ENCODE results near the gene STN1.
A peak's percentile ranks its signal among the peaks of the same experiment; 100 is the strongest.

STN1 gene

DNA sequence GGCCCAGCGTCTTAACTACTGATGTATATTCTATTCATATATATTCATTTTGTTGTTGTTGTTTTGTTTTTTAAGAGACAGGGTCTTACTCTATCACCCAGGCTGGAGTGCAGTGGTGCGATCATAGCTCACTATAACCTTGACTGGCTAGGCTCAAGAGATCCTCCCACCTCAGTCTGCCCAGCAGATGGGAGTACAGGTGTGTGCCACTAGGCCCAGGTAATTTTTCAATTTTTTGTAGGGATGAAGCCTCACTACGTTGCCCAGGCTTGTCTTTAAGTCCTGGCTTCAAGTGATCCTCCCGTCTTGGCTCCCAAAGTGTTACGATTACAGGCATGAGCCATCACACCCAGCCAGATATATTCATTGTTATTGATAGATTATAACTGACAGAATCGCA lies 12.9 kb upstream of the STN1 start:
- H3K4me3 ChIP-seq (ENCODE audit: low read depth in 1 of 2, low read length in 2 of 2), result no peak overlapping the region
- H3K27ac ChIP-seq (ENCODE audit: low read depth, low read length), result no peak overlapping the region
- no peak overlapping the region for H3K9ac ChIP-seq (ENCODE audit: low read depth in 1 of 2, low read length in 2 of 2)
- no peaks in the 10 kb centered on the region for H3K9me3 ChIP-seq (ENCODE audit: control insufficient read depth in 1 of 2, low read length in 2 of 2)
- H3K4me1 ChIP-seq (ENCODE audit: control insufficient read depth in 1 of 2, insufficient read depth in 2 of 2, low read length in 2 of 2), result no peaks in the 10 kb centered on the region
- H3K27me3 ChIP-seq (ENCODE audit: control insufficient read depth in 1 of 2, insufficient read depth in 2 of 2, low read length in 2 of 2), result no peaks in the 10 kb centered on the region
- no peaks in the 10 kb centered on the region for H3K36me3 ChIP-seq (ENCODE audit: control insufficient read depth in 1 of 2, insufficient read depth in 2 of 2, low read length in 2 of 2)

DNA sequence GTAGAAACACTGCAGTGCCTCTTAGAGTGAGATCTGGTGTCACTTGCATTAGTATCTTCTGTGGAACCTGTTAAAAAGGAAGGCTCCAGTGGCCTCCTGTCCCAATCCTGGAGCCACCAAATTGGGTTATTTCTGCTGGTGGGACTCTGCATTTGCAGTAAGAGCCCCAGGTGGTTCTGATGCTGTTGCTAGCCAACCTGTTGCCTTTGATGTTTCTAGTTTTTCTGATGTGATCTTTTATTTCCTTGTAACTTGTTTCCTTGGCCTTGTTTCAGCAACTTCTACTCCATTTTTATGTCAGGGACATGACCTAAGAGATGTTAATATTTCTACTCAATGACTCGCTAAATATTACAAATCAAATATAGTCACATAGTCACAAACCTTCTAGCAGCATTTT lies 12.5 kb upstream of the STN1 start:
- Histone ChIP-seq H3K9ac (ENCODE audit: low read depth in 1 of 2, low read length in 2 of 2) (no peak overlapping the region), H3K27ac (ENCODE audit: low read depth, low read length) (no peak overlapping the region), H3K4me1 (ENCODE audit: control insufficient read depth in 1 of 2, insufficient read depth in 2 of 2, low read length in 2 of 2) (no peaks in the 10 kb centered on the region), H3K36me3 (ENCODE audit: control insufficient read depth in 1 of 2, insufficient read depth in 2 of 2, low read length in 2 of 2) (no peaks in the 10 kb centered on the region), H3K27me3 (ENCODE audit: control insufficient read depth in 1 of 2, insufficient read depth in 2 of 2, low read length in 2 of 2) (no peaks in the 10 kb centered on the region), H3K9me3 (ENCODE audit: control insufficient read depth in 1 of 2, low read length in 2 of 2) (no peaks in the 10 kb centered on the region), H3K4me3 (ENCODE audit: low read depth in 1 of 2, low read length in 2 of 2) (no peak overlapping the region)

DNA sequence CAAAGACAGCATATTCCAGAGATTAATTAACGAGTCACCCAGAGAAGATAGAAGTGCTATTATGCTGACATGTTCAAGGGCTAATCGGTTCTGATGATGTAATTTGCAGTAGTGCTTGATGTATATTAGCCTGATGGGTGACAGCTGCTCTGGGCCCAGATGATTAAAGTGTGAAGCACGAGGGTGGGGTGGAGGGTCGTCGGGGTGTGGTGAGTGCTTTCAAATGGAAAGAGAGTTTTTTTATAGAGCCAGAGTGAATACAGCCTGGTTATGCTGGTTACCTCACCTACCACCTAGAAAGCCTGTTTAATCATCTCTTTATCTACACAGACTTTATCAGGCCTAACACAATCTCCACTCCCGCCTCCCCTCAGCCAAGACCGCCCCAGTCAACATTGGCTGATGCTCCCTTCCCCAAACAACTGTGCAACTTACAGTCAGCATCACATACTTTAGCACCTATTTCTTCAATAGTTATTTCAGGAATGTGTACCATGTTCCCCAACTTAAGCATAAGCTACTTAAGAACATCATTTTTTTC lies 11.5 kb upstream of the STN1 start:
- no peak overlapping the region for H3K9ac ChIP-seq (ENCODE audit: low read depth in 1 of 2, low read length in 2 of 2)
- H3K36me3 ChIP-seq (ENCODE audit: control insufficient read depth in 1 of 2, insufficient read depth in 2 of 2, low read length in 2 of 2), result no peaks in the 10 kb centered on the region
- no peak overlapping the region for H3K27ac ChIP-seq (ENCODE audit: low read depth, low read length)
- no peaks in the 10 kb centered on the region for H3K27me3 ChIP-seq (ENCODE audit: control insufficient read depth in 1 of 2, insufficient read depth in 2 of 2, low read length in 2 of 2)
- no peaks in the 10 kb centered on the region for H3K4me1 ChIP-seq (ENCODE audit: control insufficient read depth in 1 of 2, insufficient read depth in 2 of 2, low read length in 2 of 2)
- no peak overlapping the region for H3K4me3 ChIP-seq (ENCODE audit: low read depth in 1 of 2, low read length in 2 of 2)
- H3K9me3 ChIP-seq (ENCODE audit: control insufficient read depth in 1 of 2, low read length in 2 of 2), result no peaks in the 10 kb centered on the region

DNA sequence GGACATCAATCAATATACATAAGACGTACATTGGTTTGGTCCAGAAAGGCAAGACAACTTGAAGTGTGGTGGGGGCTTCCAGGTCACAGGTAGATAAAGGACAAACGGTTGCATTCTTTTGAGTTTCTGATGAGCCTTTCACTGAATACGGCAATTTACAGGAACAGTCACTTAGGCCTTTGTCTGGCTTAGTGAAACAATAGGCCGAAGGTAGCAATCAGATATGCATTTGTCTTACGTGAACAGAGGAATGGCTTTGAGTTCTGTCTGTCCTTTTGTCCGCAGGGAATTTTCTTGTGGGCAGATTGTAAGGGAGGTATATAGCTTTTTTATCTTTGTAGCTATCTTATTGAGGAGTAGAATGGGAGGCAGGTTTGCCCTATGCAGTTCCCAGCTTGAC lies 10.8 kb upstream of the STN1 start:
- no peaks in the 10 kb centered on the region for H3K27me3 ChIP-seq (ENCODE audit: control insufficient read depth in 1 of 2, insufficient read depth in 2 of 2, low read length in 2 of 2)
- no peak overlapping the region for H3K4me3 ChIP-seq (ENCODE audit: low read depth in 1 of 2, low read length in 2 of 2)
- H3K36me3 ChIP-seq (ENCODE audit: control insufficient read depth in 1 of 2, insufficient read depth in 2 of 2, low read length in 2 of 2), result no peaks in the 10 kb centered on the region
- H3K9me3 ChIP-seq (ENCODE audit: control insufficient read depth in 1 of 2, low read length in 2 of 2), result no peaks in the 10 kb centered on the region
- H3K27ac ChIP-seq (ENCODE audit: low read depth, low read length), result no peak overlapping the region
- no peak overlapping the region for H3K9ac ChIP-seq (ENCODE audit: low read depth in 1 of 2, low read length in 2 of 2)
- H3K4me1 ChIP-seq (ENCODE audit: control insufficient read depth in 1 of 2, insufficient read depth in 2 of 2, low read length in 2 of 2), result no peaks in the 10 kb centered on the region

DNA sequence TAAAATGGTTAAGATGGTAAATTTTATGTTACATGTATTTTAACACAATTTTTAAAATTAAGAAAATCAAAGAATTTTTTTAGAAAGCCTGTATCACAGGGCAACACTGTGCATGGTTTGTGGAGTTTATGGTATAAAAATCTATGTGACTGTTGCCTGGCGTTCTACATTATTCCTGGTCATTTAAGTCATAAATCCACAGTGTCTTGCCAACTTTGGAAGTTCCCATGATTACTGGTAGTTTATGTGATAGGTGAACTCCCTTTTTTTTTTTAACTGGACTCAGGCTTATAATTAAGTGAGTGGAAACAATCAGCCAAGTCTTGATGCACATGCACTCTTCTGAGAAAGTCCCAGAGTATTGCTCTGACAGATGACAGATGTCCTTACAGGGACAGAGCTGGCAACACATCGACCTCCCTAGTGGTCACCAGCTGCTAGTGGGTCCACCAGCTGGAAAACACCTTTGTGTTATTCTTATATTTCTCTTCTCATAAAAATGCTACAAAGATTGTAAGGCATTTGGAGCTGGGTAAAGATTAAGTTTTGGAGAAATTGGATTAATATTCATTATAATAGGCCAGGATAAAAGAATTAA lies 8.8 kb upstream of the STN1 start:
- Histone ChIP-seq H3K4me3 (ENCODE audit: low read depth in 1 of 2, low read length in 2 of 2) (no peak overlapping the region), H3K9ac (ENCODE audit: low read depth in 1 of 2, low read length in 2 of 2) (no peak overlapping the region), H3K36me3 (ENCODE audit: control insufficient read depth in 1 of 2, insufficient read depth in 2 of 2, low read length in 2 of 2) (no peaks in the 10 kb centered on the region), H3K27ac (ENCODE audit: low read depth, low read length) (no peak overlapping the region), H3K4me1 (ENCODE audit: control insufficient read depth in 1 of 2, insufficient read depth in 2 of 2, low read length in 2 of 2) (peaks cover 0 to 3% of the 10 kb centered on the region in 2 donors), H3K27me3 (ENCODE audit: control insufficient read depth in 1 of 2, insufficient read depth in 2 of 2, low read length in 2 of 2) (no peaks in the 10 kb centered on the region), H3K9me3 (ENCODE audit: control insufficient read depth in 1 of 2, low read length in 2 of 2) (no peaks in the 10 kb centered on the region)

DNA sequence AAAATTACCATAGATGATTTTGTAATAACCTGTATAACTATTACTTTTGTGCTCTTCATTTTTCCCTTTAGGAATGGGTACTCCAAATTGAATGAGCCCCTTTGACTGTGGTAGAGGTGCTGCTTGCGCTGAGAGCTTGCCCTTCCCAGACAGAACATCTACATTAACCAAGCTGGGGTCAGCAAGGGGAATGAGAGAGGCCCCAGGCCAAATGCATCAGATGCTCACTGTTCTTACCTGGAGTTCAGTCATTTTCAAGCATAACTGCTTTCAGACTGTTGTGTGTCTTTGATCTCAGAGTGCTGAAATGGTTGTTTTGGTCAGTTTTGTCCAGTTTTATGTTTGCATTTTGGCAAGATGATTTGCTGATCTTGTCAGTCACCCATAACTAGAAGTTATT lies 7.6 kb upstream of the STN1 start:
- Histone ChIP-seq H3K9ac (ENCODE audit: low read depth in 1 of 2, low read length in 2 of 2) (no peak overlapping the region), H3K27me3 (ENCODE audit: control insufficient read depth in 1 of 2, insufficient read depth in 2 of 2, low read length in 2 of 2) (no peaks in the 10 kb centered on the region), H3K4me1 (ENCODE audit: control insufficient read depth in 1 of 2, insufficient read depth in 2 of 2, low read length in 2 of 2) (peaks cover 0 to 8% of the 10 kb centered on the region in 2 donors), H3K36me3 (ENCODE audit: control insufficient read depth in 1 of 2, insufficient read depth in 2 of 2, low read length in 2 of 2) (no peaks in the 10 kb centered on the region), H3K27ac (ENCODE audit: low read depth, low read length) (no peak overlapping the region), H3K9me3 (ENCODE audit: control insufficient read depth in 1 of 2, low read length in 2 of 2) (no peaks in the 10 kb centered on the region), H3K4me3 (ENCODE audit: low read depth in 1 of 2, low read length in 2 of 2) (no peak overlapping the region)

DNA sequence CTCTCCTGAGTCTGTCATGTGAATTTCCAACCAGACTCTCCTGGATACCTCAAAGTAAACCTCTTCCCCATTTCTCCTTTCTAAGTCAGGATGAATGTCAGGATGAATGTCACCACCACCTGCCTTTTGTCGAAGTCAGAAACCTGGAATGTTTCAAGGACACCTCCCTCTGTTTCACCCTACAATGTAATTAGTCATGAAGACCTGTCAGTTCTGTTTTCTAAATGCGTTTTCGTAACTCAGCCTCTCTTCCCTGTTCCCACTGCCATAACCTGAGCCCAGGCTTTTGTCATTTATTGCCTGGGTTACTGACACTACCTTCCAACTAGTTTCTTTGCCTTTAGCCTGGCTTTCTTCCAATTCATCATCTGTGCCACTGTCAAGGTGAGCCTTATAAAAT lies 5.5 kb upstream of the STN1 start:
- H3K4me1 ChIP-seq (ENCODE audit: control insufficient read depth in 1 of 2, insufficient read depth in 2 of 2, low read length in 2 of 2), result peaks cover 5 to 14% of the 10 kb centered on the region in 2 donors
- no peak overlapping the region for H3K4me3 ChIP-seq (ENCODE audit: low read depth in 1 of 2, low read length in 2 of 2)
- no peak overlapping the region for H3K27ac ChIP-seq (ENCODE audit: low read depth, low read length)
- H3K9ac ChIP-seq (ENCODE audit: low read depth in 1 of 2, low read length in 2 of 2), result no peak overlapping the region
- no peaks in the 10 kb centered on the region for H3K36me3 ChIP-seq (ENCODE audit: control insufficient read depth in 1 of 2, insufficient read depth in 2 of 2, low read length in 2 of 2)
- no peaks in the 10 kb centered on the region for H3K27me3 ChIP-seq (ENCODE audit: control insufficient read depth in 1 of 2, insufficient read depth in 2 of 2, low read length in 2 of 2)
- no peaks in the 10 kb centered on the region for H3K9me3 ChIP-seq (ENCODE audit: control insufficient read depth in 1 of 2, low read length in 2 of 2)

DNA sequence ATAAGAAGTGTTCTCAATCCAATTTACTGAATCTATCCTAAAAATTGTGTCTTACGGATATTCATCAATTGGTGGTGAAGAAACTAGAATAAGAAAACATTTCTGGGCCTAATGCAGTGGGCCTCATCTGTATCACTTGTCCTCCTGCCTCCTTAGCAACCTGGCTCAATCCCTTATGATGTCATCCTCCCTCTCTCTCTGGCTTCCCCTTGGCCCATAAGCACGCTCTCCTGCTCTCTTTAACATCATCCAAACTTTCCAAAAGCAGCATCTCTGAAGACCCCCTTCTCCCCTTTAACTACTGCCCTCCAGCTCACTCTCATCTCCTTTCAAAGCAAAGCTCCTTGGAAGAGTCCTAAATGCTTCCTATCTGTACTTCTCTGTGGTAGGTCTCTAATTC lies 4.7 kb upstream of the STN1 start:
- H3K4me1 ChIP-seq (ENCODE audit: control insufficient read depth in 1 of 2, insufficient read depth in 2 of 2, low read length in 2 of 2), result peaks cover 7 to 15% of the 10 kb centered on the region in 2 donors
- H3K9ac ChIP-seq (ENCODE audit: low read depth in 1 of 2, low read length in 2 of 2), result no peak overlapping the region
- H3K27ac ChIP-seq (ENCODE audit: low read depth, low read length), result no peak overlapping the region
- no peaks in the 10 kb centered on the region for H3K27me3 ChIP-seq (ENCODE audit: control insufficient read depth in 1 of 2, insufficient read depth in 2 of 2, low read length in 2 of 2)
- H3K9me3 ChIP-seq (ENCODE audit: control insufficient read depth in 1 of 2, low read length in 2 of 2), result no peaks in the 10 kb centered on the region
- H3K36me3 ChIP-seq (ENCODE audit: control insufficient read depth in 1 of 2, insufficient read depth in 2 of 2, low read length in 2 of 2), result no peaks in the 10 kb centered on the region
- no peak overlapping the region for H3K4me3 ChIP-seq (ENCODE audit: low read depth in 1 of 2, low read length in 2 of 2)

DNA sequence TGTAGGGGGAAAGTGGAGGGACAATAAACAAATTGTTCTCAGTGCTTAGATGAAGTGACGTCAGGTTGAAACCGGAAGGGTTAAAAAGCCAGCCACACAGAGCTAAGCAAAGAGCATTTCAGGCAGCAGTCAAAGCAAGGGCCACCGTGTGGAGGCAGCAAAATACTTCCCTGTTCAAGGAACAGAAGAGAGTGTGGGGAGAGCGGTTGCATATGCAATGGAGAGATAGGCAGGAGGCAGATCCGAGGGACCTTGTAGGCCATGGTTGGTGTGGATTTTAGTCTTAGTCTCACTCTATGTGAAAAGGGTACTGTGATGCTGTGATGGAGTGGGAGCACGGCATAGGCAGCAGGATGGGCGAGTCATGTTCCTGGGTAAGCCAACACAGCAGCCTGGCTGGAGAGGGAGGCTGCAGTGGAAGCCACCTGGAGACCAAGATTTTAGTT lies 3.8 kb upstream of the STN1 start:
- Histone ChIP-seq H3K4me3 (ENCODE audit: low read depth in 1 of 2, low read length in 2 of 2) (peak overlapping the region in 1 of 2 donors; percentile 27), H3K9me3 (ENCODE audit: control insufficient read depth in 1 of 2, low read length in 2 of 2) (no peaks in the 10 kb centered on the region), H3K4me1 (ENCODE audit: control insufficient read depth in 1 of 2, insufficient read depth in 2 of 2, low read length in 2 of 2) (peaks cover 15 to 22% of the 10 kb centered on the region in 2 donors), H3K9ac (ENCODE audit: low read depth in 1 of 2, low read length in 2 of 2) (peak overlapping the region in 1 of 2 donors; percentile 13), H3K27me3 (ENCODE audit: control insufficient read depth in 1 of 2, insufficient read depth in 2 of 2, low read length in 2 of 2) (no peaks in the 10 kb centered on the region), H3K27ac (ENCODE audit: low read depth, low read length) (no peak overlapping the region), H3K36me3 (ENCODE audit: control insufficient read depth in 1 of 2, insufficient read depth in 2 of 2, low read length in 2 of 2) (no peaks in the 10 kb centered on the region)

DNA sequence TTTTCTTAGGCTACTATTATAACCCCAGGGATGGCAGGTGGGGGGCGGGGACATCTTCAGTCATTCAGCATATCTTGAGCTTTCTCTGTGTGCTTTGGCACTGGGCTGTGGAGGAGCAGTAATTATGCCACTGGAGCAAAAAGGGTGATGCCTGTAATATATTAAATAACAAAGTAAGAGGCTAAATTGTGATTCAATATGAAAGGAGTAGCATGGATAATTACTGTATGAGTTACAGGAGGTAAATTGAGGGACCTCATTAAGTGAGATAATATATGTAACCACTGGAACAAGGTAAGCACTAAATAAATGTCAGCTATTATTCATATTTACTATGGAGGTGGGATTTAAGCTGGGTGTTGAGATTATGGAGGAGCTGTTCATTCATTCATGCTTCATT lies 3.3 kb upstream of the STN1 start:
- Histone ChIP-seq H3K4me1 (ENCODE audit: control insufficient read depth in 1 of 2, insufficient read depth in 2 of 2, low read length in 2 of 2) (peaks cover 19 to 27% of the 10 kb centered on the region in 2 donors), H3K27me3 (ENCODE audit: control insufficient read depth in 1 of 2, insufficient read depth in 2 of 2, low read length in 2 of 2) (no peaks in the 10 kb centered on the region), H3K9me3 (ENCODE audit: control insufficient read depth in 1 of 2, low read length in 2 of 2) (no peaks in the 10 kb centered on the region), H3K4me3 (ENCODE audit: low read depth in 1 of 2, low read length in 2 of 2) (peak overlapping the region in 1 of 2 donors; percentile 27), H3K9ac (ENCODE audit: low read depth in 1 of 2, low read length in 2 of 2) (peak overlapping the region in 1 of 2 donors; percentile 13), H3K36me3 (ENCODE audit: control insufficient read depth in 1 of 2, insufficient read depth in 2 of 2, low read length in 2 of 2) (no peaks in the 10 kb centered on the region), H3K27ac (ENCODE audit: low read depth, low read length) (no peak overlapping the region)
